CD4-positive, alpha-beta T cell (primary cell): Measurements from ENCODE around the gene COL13A1. TPM values are rescaled to one million over a fixed set of nuclear protein-coding genes. Genes with fewer than 3 reads are reported as not detected.

Source experiments
- ATAC-seq: fragments of 200-7000 bp; cut with Tn5 transposase; one replicate; pipeline ENCODE4 v1.10.0; 2022; ENCODE audit warnings: mild to moderate bottlenecking; ENCODE audit not compliant: poor library complexity
- CTCF ChIA-PET: fragments of 350-600 bp; sonication (Branson Sonifier 250); formaldehyde crosslinking; loops from one replicate; lab custom pipeline; 2021; ENCODE audit warnings: antibody characterized with exemption, inconsistent platforms; lab: Charles Lee
- POLR2A ChIA-PET: fragments of 350-600 bp; sonication (Branson Sonifier 250); formaldehyde crosslinking; loops from one replicate; lab custom pipeline; 2021; ENCODE audit warnings: antibody characterized with exemption, inconsistent platforms; lab: Charles Lee
- DNase-seq, 14 experiments: peaks; one replicate each; pipeline ENCODE4 v3.0.0-alpha.2; 2013 to 2020; ENCODE audit warnings: mixed read lengths in 2 of 14
- H3K27ac ChIP-seq, 2 donors: one replicate each; pipeline versions ENCODE4 v1.5.1 to v1.7.0; 2013; ENCODE audit warnings: low read length in 2 of 2, low read depth in 1 of 2, mild to moderate bottlenecking in 1 of 2
- H3K27me3 ChIP-seq, 2 experiments: 1 replicate in 1 of 2; 2 replicates in 1 of 2; pipeline versions ENCODE4 v1.6.1 to v1.7.0; 2013; ENCODE audit warnings: low read length in 2 of 2, control low read depth in 1 of 2, mild to moderate bottlenecking in 1 of 2, moderate library complexity in 1 of 2; ENCODE audit not compliant: insufficient read depth in 2 of 2, control insufficient read depth in 1 of 2
- H3K36me3 ChIP-seq: one replicate; pipeline ENCODE4 v1.6.1; 2013; ENCODE audit warnings: low read length, control low read depth; ENCODE audit not compliant: insufficient read depth
- H3K4me1 ChIP-seq: one replicate; pipeline ENCODE4 v1.6.1; 2013; ENCODE audit warnings: low read length, control low read depth; ENCODE audit not compliant: insufficient read depth
- H3K4me3 ChIP-seq: one replicate; pipeline ENCODE4 v1.5.1; 2013; ENCODE audit warnings: mild to moderate bottlenecking, low read length, moderate library complexity
- H3K9me3 ChIP-seq, 2 experiments: 1 replicate in 1 of 2; 2 replicates in 1 of 2; pipeline versions ENCODE4 v1.6.1 to v1.7.0; 2013; ENCODE audit warnings: low read length in 2 of 2, mild to moderate bottlenecking in 2 of 2, control low read depth in 1 of 2, moderate library complexity in 1 of 2; ENCODE audit not compliant: control insufficient read depth in 1 of 2, insufficient read depth in 1 of 2
- H3K27ac Mint-ChIP-seq: one replicate; pipeline ENCODE4 v1.8.0; 2020; ENCODE audit warnings: mixed read lengths
- H3K27me3 Mint-ChIP-seq: one replicate; pipeline ENCODE4 v1.8.0; 2021; ENCODE audit warnings: mixed read lengths
- H3K36me3 Mint-ChIP-seq: one replicate; pipeline ENCODE4 v1.8.0; 2021; ENCODE audit warnings: low read depth, mixed read lengths
- H3K4me1 Mint-ChIP-seq: one replicate; pipeline ENCODE4 v1.8.0; 2021; ENCODE audit warnings: low read depth, mixed read lengths
- H3K4me3 Mint-ChIP-seq: one replicate; pipeline ENCODE4 v1.8.0; 2020; ENCODE audit warnings: mild to moderate bottlenecking, mixed read lengths
- H3K9me3 Mint-ChIP-seq: one replicate; pipeline ENCODE4 v1.8.0; 2020; ENCODE audit warnings: mixed read lengths
- CTCF ChIP-seq: fragments of 200-600 bp; IDR thresholded peaks from one replicate; pipeline ENCODE4 v1.8.0; 2022; ENCODE audit warnings: antibody characterized with exemption, mild to moderate bottlenecking
- intact Hi-C, 2 experiments: fragments of 100-400 bp; cut with DNase I in 1 of 2; cut with micrococcal nuclease in 1 of 2; formaldehyde crosslinking; loops; one replicate each; pipeline versions ENCODE4 v1.15.1 to v1.9.0; 2023 to 2025; cut with DNase I, micrococcal nuclease
- total RNA-seq, 174 experiments: library from RNA in 2 of 174; stranded (reverse) in 2 of 174; gene quantifications; one replicate each; pipeline ENCODE4 v1.2.3 and lab custom pipeline; 2021 to 2026

Gene COL13A1
- total RNA-seq, 2 experiments from 2014 or later, result not detected

- ChIA-PET CTCF (no interaction called here), POLR2A (no interaction called here)
- no peaks in the 10 kb centered on the region for H3K36me3 Mint-ChIP-seq
- no peak for TF ChIP-seq CTCF
- DNase-seq, result no peak
- H3K4me1 ChIP-seq, result no peaks in the 10 kb centered on the region
- H3K27ac ChIP-seq, result no peak overlapping the region
- H3K9me3 Mint-ChIP-seq, result no peaks in the 10 kb centered on the region
- peaks cover 25% of the 10 kb centered on the region for H3K27me3 Mint-ChIP-seq
- H3K9me3 ChIP-seq, result no peaks in the 10 kb centered on the region
- H3K4me3 ChIP-seq, result no peak overlapping the region
- ATAC-seq, result no peak
- no peaks in the 10 kb centered on the region for H3K4me1 Mint-ChIP-seq
- intact Hi-C loops, result no loop called here
- no peak overlapping the region for H3K27ac Mint-ChIP-seq
- H3K36me3 ChIP-seq, result no peaks in the 10 kb centered on the region
- H3K4me3 Mint-ChIP-seq, result no peak overlapping the region
- peaks cover 0 to 7% of the 10 kb centered on the region in 2 experiments for H3K27me3 ChIP-seq
Measured at GRCh38 chr10:69825604-69826003, 23.9 kb downstream of the COL13A1 start.

GRCh38 chr10:69826094-69826493 is 24.4 kb downstream of the COL13A1 start:
- ChIA-PET CTCF (no interaction called here), POLR2A (no interaction called here)
- H3K27me3 ChIP-seq, result peaks cover 0 to 7% of the 10 kb centered on the region in 2 experiments
- no peak overlapping the region for H3K27ac Mint-ChIP-seq
- no peak for TF ChIP-seq CTCF
- no peak overlapping the region for H3K27ac ChIP-seq
- H3K36me3 Mint-ChIP-seq, result no peaks in the 10 kb centered on the region
- H3K4me3 ChIP-seq, result no peak overlapping the region
- H3K36me3 ChIP-seq, result no peaks in the 10 kb centered on the region
- no peaks in the 10 kb centered on the region for H3K9me3 ChIP-seq
- H3K9me3 Mint-ChIP-seq, result no peaks in the 10 kb centered on the region
- H3K4me3 Mint-ChIP-seq, result no peak overlapping the region
- ATAC-seq (no peak), DNase-seq (no peak)
- no peaks in the 10 kb centered on the region for H3K4me1 Mint-ChIP-seq
- intact Hi-C loops, result no loop called here
- H3K27me3 Mint-ChIP-seq, result peaks cover 25% of the 10 kb centered on the region
- no peaks in the 10 kb centered on the region for H3K4me1 ChIP-seq

GRCh38 chr10:69826789-69827554 is 25.3 kb downstream of the COL13A1 start:
- Mint-ChIP-seq H3K27ac (no peak overlapping the region), H3K9me3 (no peaks in the 10 kb centered on the region), H3K27me3 (peaks cover 25% of the 10 kb centered on the region), H3K4me1 (no peaks in the 10 kb centered on the region), H3K36me3 (no peaks in the 10 kb centered on the region), H3K4me3 (no peak overlapping the region)
- Histone ChIP-seq H3K9me3 (no peaks in the 10 kb centered on the region), H3K27ac (no peak overlapping the region), H3K4me1 (no peaks in the 10 kb centered on the region), H3K36me3 (no peaks in the 10 kb centered on the region), H3K27me3 (peaks cover 0 to 7% of the 10 kb centered on the region in 2 experiments), H3K4me3 (no peak overlapping the region)
- CTCF ChIA-PET, result no interaction called here
- POLR2A ChIA-PET, result no interaction called here
- DNase-seq, result no peak
- ATAC-seq, result no peak
- TF ChIP-seq CTCF, result no peak
- intact Hi-C loops, result no loop called here
